ENCODE data around the gene PBX4.

GRCh38 chr19:19552798-19553197 is 65.7 kb downstream of the PBX4 start:
- no peak for TF ChIP-seq CTCF (IDR thresholded peaks at IDR 0.05)
- TF ChIP-seq POLR2A (IDR thresholded peaks at IDR 0.05): no peak

Data from lower leg skin (tissue), 3 donors.